DOHH2 (cell line): Measurements from ENCODE around the gene TANC1.
A peak's percentile ranks its signal among the peaks of the same experiment; 100 is the strongest.

ENCODE experiments used
- EZH2phosphoT487 ChIP-seq: fragments of 200-600 bp; sonication (generic); IDR thresholded peaks from 2 replicates; pipeline ENCODE4 v1.6.1; 2017; ENCODE audit warnings: borderline replicate concordance, mild to moderate bottlenecking, antibody characterized with exemption, low read length, moderate library complexity, mixed read lengths
- TF ChIP-seq, protein P1 (sequence below): fragments of 200-600 bp; sonication (generic); IDR thresholded peaks from one replicate; pipeline ENCODE4 v1.5.1; 2014; ENCODE audit warnings: antibody characterized with exemption, mild to moderate bottlenecking, low read depth, low read length; ENCODE audit not compliant: poor library complexity, severe bottlenecking

GRCh38 chr2:158996378-158996993, 28.0 kb downstream of the TANC1 start:
- TF ChIP-seq, protein P1, sequence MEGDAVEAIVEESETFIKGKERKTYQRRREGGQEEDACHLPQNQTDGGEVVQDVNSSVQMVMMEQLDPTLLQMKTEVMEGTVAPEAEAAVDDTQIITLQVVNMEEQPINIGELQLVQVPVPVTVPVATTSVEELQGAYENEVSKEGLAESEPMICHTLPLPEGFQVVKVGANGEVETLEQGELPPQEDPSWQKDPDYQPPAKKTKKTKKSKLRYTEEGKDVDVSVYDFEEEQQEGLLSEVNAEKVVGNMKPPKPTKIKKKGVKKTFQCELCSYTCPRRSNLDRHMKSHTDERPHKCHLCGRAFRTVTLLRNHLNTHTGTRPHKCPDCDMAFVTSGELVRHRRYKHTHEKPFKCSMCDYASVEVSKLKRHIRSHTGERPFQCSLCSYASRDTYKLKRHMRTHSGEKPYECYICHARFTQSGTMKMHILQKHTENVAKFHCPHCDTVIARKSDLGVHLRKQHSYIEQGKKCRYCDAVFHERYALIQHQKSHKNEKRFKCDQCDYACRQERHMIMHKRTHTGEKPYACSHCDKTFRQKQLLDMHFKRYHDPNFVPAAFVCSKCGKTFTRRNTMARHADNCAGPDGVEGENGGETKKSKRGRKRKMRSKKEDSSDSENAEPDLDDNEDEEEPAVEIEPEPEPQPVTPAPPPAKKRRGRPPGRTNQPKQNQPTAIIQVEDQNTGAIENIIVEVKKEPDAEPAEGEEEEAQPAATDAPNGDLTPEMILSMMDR: peak; percentile 35
- no peak for TF ChIP-seq EZH2phosphoT487
